ENCODE data around the gene LPP. TPM values are rescaled to one million over a fixed set of nuclear protein-coding genes. Genes with fewer than 3 reads are reported as not detected.

Gene LPP
- total RNA-seq, 1 donor from 2014 or later, result 184 TPM

DNA sequence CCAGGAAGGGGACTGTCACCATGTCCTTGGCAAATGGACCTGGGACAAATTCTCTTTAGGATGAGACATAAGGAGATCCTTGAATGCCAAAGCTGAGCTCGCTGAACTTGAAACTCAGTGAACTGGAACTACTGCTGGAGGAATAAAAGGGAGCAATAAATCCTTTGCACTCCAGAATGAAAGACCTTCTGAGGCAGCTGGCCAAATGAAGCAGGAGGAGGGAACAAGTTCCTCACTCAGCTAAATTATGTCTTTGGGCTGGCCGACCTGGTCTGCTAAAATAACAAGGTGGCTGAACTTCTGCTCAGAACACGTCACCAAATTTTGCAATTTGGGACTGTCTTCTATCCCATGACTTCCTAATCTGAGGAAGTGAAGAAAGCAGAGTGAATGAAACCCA is 314.7 kb downstream of the LPP start:
- H3K9me3 Mint-ChIP-seq (ENCODE audit: unreplicated experiment), result no peaks in the 10 kb centered on the region
- H3K27me3 Mint-ChIP-seq (ENCODE audit: unreplicated experiment), result no peaks in the 10 kb centered on the region
- no peak for DNase-seq (ENCODE audit: extremely low spot score, unreplicated experiment)
- H3K4me1 Mint-ChIP-seq (ENCODE audit: unreplicated experiment), result peaks cover 51% of the 10 kb centered on the region
- H3K4me3 Mint-ChIP-seq (ENCODE audit: unreplicated experiment), result no peak overlapping the region
- no peak for TF ChIP-seq CTCF (IDR thresholded peaks at IDR 0.05)
- H3K27ac Mint-ChIP-seq (ENCODE audit: unreplicated experiment), result peak overlapping the region; percentile 45
- H3K36me3 Mint-ChIP-seq (ENCODE audit: unreplicated experiment), result peaks cover 11% of the 10 kb centered on the region

GRCh38 chr3:188469228-188469885 is 315.4 kb downstream of the LPP start:
- no peaks in the 10 kb centered on the region for H3K9me3 Mint-ChIP-seq (ENCODE audit: unreplicated experiment)
- H3K4me3 Mint-ChIP-seq (ENCODE audit: unreplicated experiment), result no peak overlapping the region
- H3K36me3 Mint-ChIP-seq (ENCODE audit: unreplicated experiment), result peaks cover 11% of the 10 kb centered on the region
- H3K4me1 Mint-ChIP-seq (ENCODE audit: unreplicated experiment), result peaks cover 51% of the 10 kb centered on the region
- H3K27ac Mint-ChIP-seq (ENCODE audit: unreplicated experiment), result peak overlapping the region; percentile 45
- H3K27me3 Mint-ChIP-seq (ENCODE audit: unreplicated experiment), result no peaks in the 10 kb centered on the region
- no peak for TF ChIP-seq CTCF (IDR thresholded peaks at IDR 0.05)
- DNase-seq (ENCODE audit: extremely low spot score, unreplicated experiment), result no peak

GRCh38 chr3:188470508-188471130 is 316.7 kb downstream of the LPP start:
- TF ChIP-seq CTCF (IDR thresholded peaks at IDR 0.05), result no peak
- peak overlapping the region; percentile 64 for H3K27ac Mint-ChIP-seq (ENCODE audit: unreplicated experiment)
- H3K4me1 Mint-ChIP-seq (ENCODE audit: unreplicated experiment), result peaks cover 50% of the 10 kb centered on the region
- H3K27me3 Mint-ChIP-seq (ENCODE audit: unreplicated experiment), result no peaks in the 10 kb centered on the region
- H3K36me3 Mint-ChIP-seq (ENCODE audit: unreplicated experiment), result peaks cover 10% of the 10 kb centered on the region
- no peak for DNase-seq (ENCODE audit: extremely low spot score, unreplicated experiment)
- no peak overlapping the region for H3K4me3 Mint-ChIP-seq (ENCODE audit: unreplicated experiment)
- no peaks in the 10 kb centered on the region for H3K9me3 Mint-ChIP-seq (ENCODE audit: unreplicated experiment)

- H3K27me3 Mint-ChIP-seq (ENCODE audit: unreplicated experiment), result no peaks in the 10 kb centered on the region
- no peak for DNase-seq (ENCODE audit: extremely low spot score, unreplicated experiment)
- peaks cover 54% of the 10 kb centered on the region for H3K4me1 Mint-ChIP-seq (ENCODE audit: unreplicated experiment)
- H3K27ac Mint-ChIP-seq (ENCODE audit: unreplicated experiment), result peak overlapping the region; percentile 81
- no peak for TF ChIP-seq CTCF (IDR thresholded peaks at IDR 0.05)
- H3K4me3 Mint-ChIP-seq (ENCODE audit: unreplicated experiment), result no peak overlapping the region
- peaks cover 7% of the 10 kb centered on the region for H3K36me3 Mint-ChIP-seq (ENCODE audit: unreplicated experiment)
- no peaks in the 10 kb centered on the region for H3K9me3 Mint-ChIP-seq (ENCODE audit: unreplicated experiment)
Measured at GRCh38 chr3:188471723-188472122, 317.8 kb downstream of the LPP start.

DNA sequence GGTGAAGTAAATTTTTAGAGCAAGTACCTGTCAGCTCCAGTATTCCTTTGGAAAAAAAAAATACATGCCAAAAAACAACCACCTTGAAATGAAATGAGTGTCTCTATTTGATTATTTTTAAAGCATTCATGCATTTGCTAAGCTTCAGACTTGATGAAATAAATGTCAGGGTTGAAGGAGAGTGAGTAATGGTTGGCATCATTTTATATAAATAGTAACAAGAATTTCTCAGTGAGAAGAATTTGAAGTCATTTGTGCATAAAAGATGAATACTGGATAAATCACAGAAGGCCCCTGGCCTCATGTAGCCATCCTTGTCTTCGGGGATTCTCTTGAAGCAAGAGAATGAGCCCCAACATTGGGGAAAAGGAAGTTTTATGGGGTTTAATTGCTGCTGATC is 318.4 kb downstream of the LPP start:
- no peak for DNase-seq (ENCODE audit: extremely low spot score, unreplicated experiment)
- H3K36me3 Mint-ChIP-seq (ENCODE audit: unreplicated experiment), result peaks cover 6% of the 10 kb centered on the region
- H3K27me3 Mint-ChIP-seq (ENCODE audit: unreplicated experiment), result no peaks in the 10 kb centered on the region
- H3K4me1 Mint-ChIP-seq (ENCODE audit: unreplicated experiment), result peaks cover 59% of the 10 kb centered on the region
- peak overlapping the region; percentile 81 for H3K27ac Mint-ChIP-seq (ENCODE audit: unreplicated experiment)
- TF ChIP-seq CTCF (IDR thresholded peaks at IDR 0.05), result no peak
- no peaks in the 10 kb centered on the region for H3K9me3 Mint-ChIP-seq (ENCODE audit: unreplicated experiment)
- H3K4me3 Mint-ChIP-seq (ENCODE audit: unreplicated experiment), result no peak overlapping the region

Measured in osteocyte (in vitro differentiated cells).